Spleen (tissue), 11 donors: ENCODE measurements around the gene PODXL. TPM values are rescaled to one million over a fixed set of nuclear protein-coding genes. Genes with fewer than 3 reads are reported as not detected.
A peak's percentile ranks its signal among the peaks of the same experiment; 100 is the strongest.

Source experiments
- DNase-seq: peaks from one replicate; pipeline ENCODE4 v3.0.0-alpha.2; 2020
- H3K27ac ChIP-seq, 8 donors: fragments of 200-600 bp; sonication (generic) in 7 of 8; 1 replicate in 4 of 8; 2 replicates in 4 of 8; pipeline versions ENCODE4 v1.5.0 to v1.8.0; 2016 to 2021; ENCODE audit warnings: inconsistent platforms in 4 of 8, mild to moderate bottlenecking in 4 of 8, moderate library complexity in 1 of 8
- H3K27me3 ChIP-seq, 7 donors: fragments of 200-600 bp; sonication (generic) in 6 of 7; replicated peaks in 1 of 7; 1 replicate in 4 of 7; 2 replicates in 3 of 7; pipeline versions ENCODE4 v1.5.0 to v1.8.0; 2016 to 2021; ENCODE audit warnings: inconsistent platforms in 3 of 7, mild to moderate bottlenecking in 1 of 7
- H3K36me3 ChIP-seq, 6 donors: fragments of 200-600 bp; sonication (generic) in 5 of 6; 1 replicate in 4 of 6; 2 replicates in 2 of 6; pipeline versions ENCODE4 v1.5.0 to v1.8.0; 2016 to 2021; ENCODE audit warnings: inconsistent platforms in 2 of 6
- H3K4me1 ChIP-seq, 6 donors: fragments of 200-600 bp; sonication (generic) in 5 of 6; 1 replicate in 3 of 6; 2 replicates in 3 of 6; pipeline versions ENCODE4 v1.5.0 to v1.8.0; 2016 to 2021; ENCODE audit warnings: inconsistent platforms in 3 of 6
- H3K4me3 ChIP-seq, 8 donors: fragments of 200-600 bp; sonication (generic) in 7 of 8; 1 replicate in 4 of 8; 2 replicates in 4 of 8; pipeline versions ENCODE4 v1.5.0 to v1.8.0; 2016 to 2021; ENCODE audit warnings: inconsistent platforms in 4 of 8, mild to moderate bottlenecking in 4 of 8, moderate library complexity in 2 of 8
- H3K9me3 ChIP-seq, 8 donors: fragments of 200-600 bp; sonication (generic) in 7 of 8; 1 replicate in 4 of 8; 2 replicates in 4 of 8; pipeline versions ENCODE4 v1.5.0 to v1.8.0; 2016 to 2021; ENCODE audit warnings: inconsistent platforms in 4 of 8
- CTCF ChIP-seq, 11 experiments: fragments of 200-600 bp in 7 of 11; fragments of 450-650 bp in 4 of 11; sonication (generic) in 4 of 11; IDR thresholded peaks in 8 of 11; conservative IDR thresholded peaks in 3 of 11; 1 replicate in 7 of 11; 2 replicates in 4 of 11; pipeline versions ENCODE4 v1.4.0 to v1.8.0; 2016 to 2021; ENCODE audit warnings: antibody characterized with exemption in 11 of 11, inconsistent platforms in 4 of 11, mild to moderate bottlenecking in 1 of 11
- POLR2A ChIP-seq, 3 donors: fragments of 450-650 bp; IDR thresholded peaks; one replicate each; pipeline ENCODE4 v1.5.1; 2017; ENCODE audit warnings: antibody characterized with exemption in 3 of 3, mild to moderate bottlenecking in 1 of 3
- POLR2AphosphoS5 ChIP-seq, 3 donors: sonication (generic); formaldehyde crosslinking; IDR thresholded peaks; one replicate each; pipeline ENCODE4 v1.5.1; 2017; ENCODE audit warnings: antibody characterized with exemption in 3 of 3
- WGBS, 5 donors: extraction: QIAGEN DNeasy Blood & Tissue Kit in 3 of 5; methylation state at CpG; one replicate each; pipeline versions ENCODE4 v1.1.5 to v1.1.7; 2013 to 2018; 5-methylcytosine and 5-hydroxymethylcytosine counted together
- intact Hi-C: fragments of 100-400 bp; cut with DNase I; formaldehyde crosslinking; loops from one replicate; pipeline ENCODE4 v1.15.0; 2023; ENCODE audit warnings: low total_unique reads
- polyA plus RNA-seq, 3 donors: library from polyadenylated mRNA; stranded (reverse); fragments of 200-250 nt; gene quantifications; one replicate each; pipeline ENCODE4 v1.2.1, GENCODE V29; 2013
- total RNA-seq, 7 donors: library from RNA; depleted of rRNA in 3 of 7; stranded (reverse); fragments of >200 nt in 3 of 7; fragmentation: NEBNext Ultra II Directional in 4 of 7; extraction: Animal tissue kit (Norgen Biotek cat#: 25700) in 4 of 7; gene quantifications; one replicate each; pipeline versions ENCODE4 v1.1.0 to v1.2.1, GENCODE V29; 2016 to 2021
- donor health status: healthy with polysubstance abuse.
- donor health status: DM: no; HTN: no; CAD: no; lungs with moderate emphysema.
- donor health status: DM: no; HTN: no; CAD: no.
- donor health status: Bipolar disorder and iron deficiency.
- donor health status: healthy.
- donor health status: DM: no; HTN: no; CAD: no.
- donor health status: DM: yes; HTN: yes; CAD: no.

Gene PODXL
- total and polyA plus RNA-seq, 10 donors = 1.9 to 27.5 (median 16.0) TPM

DNA sequence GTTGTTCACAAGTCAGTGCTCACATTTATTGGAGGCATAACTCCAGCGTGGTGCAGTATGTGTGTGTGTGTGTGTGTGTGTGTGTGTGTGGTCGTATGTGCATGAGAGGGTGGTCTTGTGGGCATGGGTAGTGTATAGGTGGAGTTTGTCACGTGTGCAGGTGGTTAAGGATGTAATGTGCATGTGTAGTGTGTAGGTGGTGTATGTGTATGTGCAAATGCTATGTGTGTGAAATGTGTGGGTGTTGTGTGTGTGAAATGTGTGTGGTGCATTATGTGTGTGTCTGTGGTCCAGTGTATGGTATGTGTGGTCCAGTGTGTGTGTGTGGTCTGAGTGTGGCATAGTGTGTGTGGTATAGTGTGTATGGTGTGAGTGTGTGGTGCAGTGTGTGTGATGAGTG, 30.3 kb upstream of the PODXL start:
- Histone ChIP-seq H3K27ac (no peak overlapping the region), H3K4me3 (no peak overlapping the region), H3K4me1 (peaks cover 0 to 10% (median under 1%) of the 10 kb centered on the region in 6 donors), H3K27me3 (peaks cover 0 to 5% (median 0%) of the 10 kb centered on the region in 7 donors), H3K36me3 (no peaks in the 10 kb centered on the region), H3K9me3 (no peaks in the 10 kb centered on the region)
- no peak for DNase-seq
- intact Hi-C loops = no loop called here
- TF ChIP-seq CTCF (IDR thresholded peaks at IDR 0.05 in 8 of 11, conservative IDR thresholded peaks at IDR 0.05 in 3 of 11) = no peak
- WGBS, 5 donors = 60 to 83% (median 73%) methylated on average over 3 of the region's 3 CpGs

- Histone ChIP-seq H3K27ac (no peak overlapping the region), H3K27me3 (peaks cover 0 to 5% (median 0%) of the 10 kb centered on the region in 7 donors), H3K4me1 (peaks cover 0 to 15% (median 3%) of the 10 kb centered on the region in 6 donors), H3K4me3 (no peak overlapping the region), H3K9me3 (no peaks in the 10 kb centered on the region), H3K36me3 (no peaks in the 10 kb centered on the region)
- 47 to 65% (median 53%) methylated on average over 5 of the region's 5 CpGs for WGBS, 5 donors
- no peak for DNase-seq
- intact Hi-C loops = no loop called here
- no peak for TF ChIP-seq CTCF (IDR thresholded peaks at IDR 0.05 in 8 of 11, conservative IDR thresholded peaks at IDR 0.05 in 3 of 11)
- peak in 2 of 3 donors; percentile 33 to 52 for TF ChIP-seq POLR2AphosphoS5 (IDR thresholded peaks at IDR 0.05)
Observed at GRCh38 chr7:131586259-131586658, 29.8 kb upstream of the PODXL start.

- DNase-seq = no peak
- Histone ChIP-seq H3K4me3 (no peak overlapping the region), H3K9me3 (no peaks in the 10 kb centered on the region), H3K4me1 (peaks cover 0 to 18% (median 3%) of the 10 kb centered on the region in 6 donors), H3K27me3 (peaks cover 0 to 8% (median 0%) of the 10 kb centered on the region in 7 donors), H3K36me3 (no peaks in the 10 kb centered on the region), H3K27ac (no peak overlapping the region)
- intact Hi-C loops = no loop called here
- TF ChIP-seq POLR2A (IDR thresholded peaks at IDR 0.05) (no peak), POLR2AphosphoS5 (IDR thresholded peaks at IDR 0.05) (no peak), CTCF (IDR thresholded peaks at IDR 0.05 in 8 of 11, conservative IDR thresholded peaks at IDR 0.05 in 3 of 11) (no peak)
- WGBS, 5 donors = 85 to 91% (median 88%) methylated on average over 9 of the region's 9 CpGs
Observed at GRCh38 chr7:131583430-131583829, 27.0 kb upstream of the PODXL start.

DNA sequence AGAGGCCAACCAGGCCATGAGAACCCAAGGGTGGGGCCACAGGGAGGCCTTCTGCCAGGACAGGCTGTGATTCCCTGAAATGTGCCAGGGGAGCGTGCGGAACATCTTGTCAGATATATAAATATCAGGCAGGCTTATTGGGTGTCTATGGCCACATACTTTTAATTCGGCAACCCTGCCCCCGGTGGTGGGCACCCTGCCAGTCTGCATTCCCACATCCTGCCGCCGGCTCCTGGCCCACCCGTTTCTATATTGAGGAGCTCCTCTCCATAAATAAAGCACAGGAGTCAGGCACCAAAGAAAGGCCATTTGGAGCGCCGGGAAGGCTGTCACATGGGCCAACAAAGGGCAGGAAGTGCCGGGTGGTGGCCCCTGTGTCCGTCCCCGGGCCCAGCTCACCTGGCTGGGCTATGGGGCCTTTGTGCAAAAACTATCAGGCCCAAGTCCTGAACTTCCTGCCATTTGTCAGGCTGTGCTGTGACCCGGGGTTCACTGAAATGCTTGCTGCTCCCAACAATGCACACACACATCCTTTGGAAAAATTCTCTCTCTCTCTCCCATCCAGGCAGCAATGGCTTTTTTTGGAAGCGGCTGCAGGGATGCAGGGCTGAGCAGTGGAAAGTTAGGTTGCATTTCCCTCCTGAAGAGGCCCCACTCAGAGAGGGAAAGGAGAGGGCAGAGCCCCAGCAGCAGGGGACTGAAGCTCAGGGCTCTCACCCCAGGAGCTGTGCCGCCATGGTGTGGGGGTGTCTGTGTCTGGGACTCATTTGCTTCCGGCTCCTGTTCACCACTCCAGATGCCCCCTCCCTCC, 25.0 kb upstream of the PODXL start:
- peak overlapping the region in 3 of 8 donors; percentile 28 to 30 (median 30) for H3K27ac ChIP-seq
- peaks cover 0 to 11% (median 3%) of the 10 kb centered on the region in 6 donors for H3K4me1 ChIP-seq
- H3K4me3 ChIP-seq = no peak overlapping the region
- WGBS, 5 donors = 47 to 60% (median 53%) methylated on average over 14 to 16 of the region's 16 CpGs
- no peaks in the 10 kb centered on the region for H3K9me3 ChIP-seq
- no peaks in the 10 kb centered on the region for H3K36me3 ChIP-seq
- no peak for DNase-seq
- peaks cover 0 to 8% (median 0%) of the 10 kb centered on the region in 7 donors for H3K27me3 ChIP-seq
- intact Hi-C loops = no loop called here
- no peak for TF ChIP-seq POLR2A (IDR thresholded peaks at IDR 0.05)
- TF ChIP-seq POLR2AphosphoS5 (IDR thresholded peaks at IDR 0.05) = peak in 1 of 3 donors; percentile 28
- TF ChIP-seq CTCF (IDR thresholded peaks at IDR 0.05 in 8 of 11, conservative IDR thresholded peaks at IDR 0.05 in 3 of 11) = peak in 2 of 11 experiments; percentile 11 to 15
